ENCODE results near the gene STK11. TPM values are rescaled to one million over a fixed set of nuclear protein-coding genes. Genes with fewer than 3 reads are reported as not detected.

Gene STK11
- total RNA-seq, 1 donor from 2014 or later, result 57.2 TPM

- intact Hi-C loops (cut with DNase I), result no loop called here
- DNase-seq (ENCODE audit: low spot score) (peak; percentile 70), ATAC-seq (peak; percentile 8)
Observed at GRCh38 chr19:1168572-1169410, 36.8 kb upstream of the STK11 start.

- DNase-seq (ENCODE audit: low spot score), result peak; percentile 63
Observed at GRCh38 chr19:1169411-1169791, 36.2 kb upstream of the STK11 start.

GRCh38 chr19:1169921-1170885 is 35.4 kb upstream of the STK11 start:
- ATAC-seq (peak; percentile 40), DNase-seq (ENCODE audit: low spot score) (peak; percentile 83)
- intact Hi-C loops (cut with DNase I), result no loop called here

More at GRCh38 chr19:1169411-1169791, 36.2 kb upstream of the STK11 start:
- ATAC-seq, result no peak
- intact Hi-C loops (cut with DNase I), result no loop called here

GRCh38 chr19:1170938-1171754 is 34.4 kb upstream of the STK11 start:
- ATAC-seq, result peak; percentile 35
- intact Hi-C loops (cut with DNase I), result no loop called here
- DNase-seq (ENCODE audit: low spot score), result peak; percentile 78

- no peak for DNase-seq (ENCODE audit: low spot score)
- no peak for ATAC-seq
- intact Hi-C loops (cut with DNase I), result no loop called here
Observed at GRCh38 chr19:1171755-1172352, 33.7 kb upstream of the STK11 start.

- intact Hi-C loops (cut with DNase I), result no loop called here
- DNase-seq (ENCODE audit: low spot score) (peak; percentile 77), ATAC-seq (peak; percentile 43)
Observed at GRCh38 chr19:1172353-1173158, 33.0 kb upstream of the STK11 start.

GRCh38 chr19:1173159-1173844 is 32.3 kb upstream of the STK11 start:
- intact Hi-C loops (cut with DNase I), result no loop called here
- ATAC-seq, result peak; percentile 1

GRCh38 chr19:1173845-1174809 is 31.5 kb upstream of the STK11 start, which contains the start of gene SBNO2:
TSS of gene SBNO2 (minus strand) at chr19:1174268. CDS start at chr19:1154276, 19,992 bp downstream.
- ATAC-seq, result peak; percentile 85
- intact Hi-C loops (cut with DNase I), result no loop called here

More at GRCh38 chr19:1173159-1173844, 32.3 kb upstream of the STK11 start:
- peak; percentile 74 for DNase-seq (ENCODE audit: low spot score)

GRCh38 chr19:1177322-1178114 is 28.1 kb upstream of the STK11 start:
- intact Hi-C loops (cut with DNase I), result no loop called here
- DNase-seq (ENCODE audit: low spot score) (peak; percentile 63), ATAC-seq (no peak)

More at GRCh38 chr19:1173845-1174809, 31.5 kb upstream of the STK11 start, which contains the start of gene SBNO2:
- peak; percentile 95 for DNase-seq (ENCODE audit: low spot score)

- intact Hi-C loops (cut with DNase I), result loop anchor here (5.0 kb wide), 1 partner anchor 59 kb away; no protein-coding TSS in a partner anchor
- ATAC-seq (no peak), DNase-seq (ENCODE audit: low spot score) (no peak)
Observed at GRCh38 chr19:1181606-1182005, 24.0 kb upstream of the STK11 start.

- intact Hi-C loops (cut with DNase I), result loop anchor here (5.0 kb wide), 1 partner anchor 60 kb away; no protein-coding TSS in a partner anchor
- no peak for ATAC-seq
- no peak for DNase-seq (ENCODE audit: low spot score)
Observed at GRCh38 chr19:1182068-1182467, 23.5 kb upstream of the STK11 start.

GRCh38 chr19:1182727-1183126 is 22.9 kb upstream of the STK11 start:
- DNase-seq (ENCODE audit: low spot score) (no peak), ATAC-seq (no peak)
- intact Hi-C loops (cut with DNase I), result loop anchor here (5.0 kb wide), 1 partner anchor 60 kb away; no protein-coding TSS in a partner anchor

- intact Hi-C loops (cut with DNase I), result loop anchor here (5.0 kb wide), 1 partner anchor 61 kb away; no protein-coding TSS in a partner anchor
- ATAC-seq (no peak), DNase-seq (ENCODE audit: low spot score) (no peak)
Observed at GRCh38 chr19:1183543-1184172, 21.9 kb upstream of the STK11 start.

- ATAC-seq, result no peak
- DNase-seq (ENCODE audit: low spot score), result no peak
- intact Hi-C loops (cut with DNase I), result loop anchor here (1.0 kb wide), 1 partner anchor 36 kb away; no protein-coding TSS in a partner anchor
Observed at GRCh38 chr19:1189419-1189818, 16.2 kb upstream of the STK11 start.
